Activated CD4-positive, alpha-beta T cell treated with anti-CD3 and anti-CD28 coated beads for 1 hour (primary cell): Measurements from ENCODE around the gene KCNQ2.

ENCODE experiments used
- DNase-seq: peaks from one replicate; pipeline ENCODE4 v3.0.0-alpha.2; 2020

KCNQ2 gene

DNA sequence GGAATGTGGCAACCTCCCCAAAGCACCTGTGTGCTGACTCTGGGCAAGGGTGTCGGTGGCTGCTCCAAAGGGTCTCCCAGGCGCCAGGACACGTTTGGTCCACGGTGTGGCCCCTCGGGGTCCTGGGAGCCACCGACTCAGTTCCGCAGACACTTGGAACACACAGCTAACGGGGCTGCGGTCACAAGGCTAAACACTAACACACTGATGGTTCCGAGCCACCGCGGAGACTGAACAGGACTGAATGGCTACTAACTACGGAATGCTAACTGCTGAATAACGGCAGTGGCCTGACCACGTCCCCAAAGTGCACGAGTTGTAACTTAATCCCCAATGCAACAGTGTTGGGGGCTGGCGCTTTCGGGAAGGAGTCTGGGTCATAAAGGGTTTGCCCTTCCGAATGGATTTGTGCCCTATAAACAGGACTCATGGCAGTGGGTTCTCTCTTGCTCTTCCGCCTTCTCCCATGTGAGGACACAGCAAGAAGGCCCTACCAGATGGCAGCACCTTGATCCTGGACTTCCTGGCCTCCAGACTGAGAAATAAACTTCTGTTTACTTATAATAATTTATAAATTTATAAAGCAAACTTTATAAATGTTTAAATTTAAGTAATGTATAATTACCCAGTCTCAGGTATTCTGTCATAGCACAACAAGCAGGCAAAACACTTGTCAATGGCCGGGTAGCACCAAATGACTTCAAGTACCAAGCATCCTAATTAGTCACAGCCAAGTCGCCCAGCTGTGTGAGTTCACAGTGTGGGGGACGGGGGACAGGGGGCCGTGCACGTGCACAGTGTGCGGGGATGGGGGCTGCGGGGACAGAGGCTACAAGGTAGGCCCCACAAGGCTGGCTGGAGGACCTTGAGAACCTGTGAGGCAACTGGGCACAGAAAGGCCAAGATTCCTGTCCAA, 28.7 kb upstream of the KCNQ2 start:
- DNase-seq, result no peak

DNA sequence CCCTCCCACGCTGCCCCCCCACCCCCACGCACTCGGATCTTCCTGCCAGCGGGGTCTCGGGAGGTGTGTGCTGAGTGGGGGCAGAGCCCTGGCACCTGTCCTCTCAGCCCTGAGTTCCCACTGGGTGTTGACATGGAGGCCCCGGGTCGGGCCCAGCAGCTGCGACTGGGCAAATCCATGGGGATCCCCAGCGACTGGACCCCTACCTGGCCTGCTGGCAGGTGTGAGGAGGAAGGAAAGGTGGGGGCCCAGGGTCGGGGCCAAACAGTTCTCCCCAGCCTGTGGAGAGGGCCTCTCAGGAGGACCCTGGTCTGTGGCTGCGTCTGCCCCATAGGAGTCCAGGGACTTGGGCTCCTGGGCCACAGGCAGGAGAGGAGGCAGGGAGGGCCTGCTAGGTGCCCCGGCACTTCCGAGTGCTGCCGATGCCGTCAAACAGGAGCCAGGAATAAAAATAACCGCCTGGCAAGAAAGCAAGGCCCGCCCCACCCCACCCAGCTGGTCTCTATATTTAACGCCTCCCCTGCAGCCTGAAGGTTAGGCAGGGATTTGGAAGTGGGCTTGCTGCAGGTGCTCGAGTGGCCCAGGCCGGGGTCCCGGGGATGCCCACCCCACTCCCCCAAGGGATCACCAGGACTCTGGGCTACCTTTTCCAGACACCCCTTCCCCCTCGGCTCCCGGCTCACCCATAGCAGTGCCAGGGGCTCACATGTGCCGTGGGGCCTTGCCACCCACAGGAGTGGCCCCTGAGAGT, 27.9 kb upstream of the KCNQ2 start:
- DNase-seq, result no peak

DNA sequence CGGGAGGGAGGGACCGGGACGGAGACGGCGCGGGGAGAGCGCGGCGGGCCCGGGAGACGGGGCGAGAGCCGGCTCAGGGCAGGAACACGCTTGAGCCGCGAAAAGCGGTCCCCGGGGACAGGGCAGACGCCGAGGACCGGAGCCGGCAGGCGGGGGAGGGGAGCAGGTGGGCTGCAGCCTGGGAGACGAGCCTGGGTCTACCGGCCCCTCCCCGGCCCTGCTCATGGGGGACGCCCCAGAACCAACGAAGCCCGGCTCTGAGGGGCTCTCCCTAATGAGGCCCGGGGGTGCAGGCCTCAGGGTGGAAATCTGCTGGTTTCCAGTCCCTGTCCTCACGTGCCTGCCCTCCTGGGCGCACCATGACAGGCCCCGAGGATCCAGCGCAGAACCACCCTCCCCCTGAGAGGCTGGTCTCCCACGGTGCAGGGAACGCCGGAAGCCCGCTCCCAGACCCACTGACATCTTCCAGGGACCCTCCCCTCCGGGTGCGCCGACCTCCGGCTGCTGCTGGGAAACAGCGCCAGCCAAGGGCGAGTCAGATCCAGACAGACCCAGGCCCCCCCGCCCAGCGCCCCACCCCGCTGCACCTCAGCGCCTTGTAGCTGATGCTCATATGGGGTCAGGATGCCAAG, 27.0 kb upstream of the KCNQ2 start:
- no peak for DNase-seq

DNA sequence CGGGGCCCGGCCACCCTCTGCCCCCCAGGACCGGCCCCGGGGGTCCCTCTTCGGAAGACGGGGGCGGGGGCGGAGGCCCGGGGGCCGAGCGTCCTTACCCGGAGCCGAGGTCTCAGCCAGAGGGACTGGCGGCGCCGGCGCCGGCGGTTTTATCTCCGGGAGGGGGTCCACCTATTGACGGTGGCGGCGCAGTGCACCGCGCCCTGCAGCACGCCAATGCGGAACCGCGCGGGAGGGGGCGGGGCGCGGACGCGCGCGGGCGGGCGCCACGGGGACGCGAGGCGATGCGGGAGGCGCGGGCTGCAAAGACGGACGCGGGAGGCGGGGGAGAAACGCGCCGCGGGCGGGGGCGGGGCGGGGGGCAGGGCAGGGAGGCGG, 26.5 kb upstream of the KCNQ2 start, which contains the start of gene EEF1A2:
Gene EEF1A2 (minus strand): TSS at position 124 of the 378 bp plus-strand sequence. CDS start 1,320 bp downstream, outside the sequence.
- peak; percentile 34 for DNase-seq

DNA sequence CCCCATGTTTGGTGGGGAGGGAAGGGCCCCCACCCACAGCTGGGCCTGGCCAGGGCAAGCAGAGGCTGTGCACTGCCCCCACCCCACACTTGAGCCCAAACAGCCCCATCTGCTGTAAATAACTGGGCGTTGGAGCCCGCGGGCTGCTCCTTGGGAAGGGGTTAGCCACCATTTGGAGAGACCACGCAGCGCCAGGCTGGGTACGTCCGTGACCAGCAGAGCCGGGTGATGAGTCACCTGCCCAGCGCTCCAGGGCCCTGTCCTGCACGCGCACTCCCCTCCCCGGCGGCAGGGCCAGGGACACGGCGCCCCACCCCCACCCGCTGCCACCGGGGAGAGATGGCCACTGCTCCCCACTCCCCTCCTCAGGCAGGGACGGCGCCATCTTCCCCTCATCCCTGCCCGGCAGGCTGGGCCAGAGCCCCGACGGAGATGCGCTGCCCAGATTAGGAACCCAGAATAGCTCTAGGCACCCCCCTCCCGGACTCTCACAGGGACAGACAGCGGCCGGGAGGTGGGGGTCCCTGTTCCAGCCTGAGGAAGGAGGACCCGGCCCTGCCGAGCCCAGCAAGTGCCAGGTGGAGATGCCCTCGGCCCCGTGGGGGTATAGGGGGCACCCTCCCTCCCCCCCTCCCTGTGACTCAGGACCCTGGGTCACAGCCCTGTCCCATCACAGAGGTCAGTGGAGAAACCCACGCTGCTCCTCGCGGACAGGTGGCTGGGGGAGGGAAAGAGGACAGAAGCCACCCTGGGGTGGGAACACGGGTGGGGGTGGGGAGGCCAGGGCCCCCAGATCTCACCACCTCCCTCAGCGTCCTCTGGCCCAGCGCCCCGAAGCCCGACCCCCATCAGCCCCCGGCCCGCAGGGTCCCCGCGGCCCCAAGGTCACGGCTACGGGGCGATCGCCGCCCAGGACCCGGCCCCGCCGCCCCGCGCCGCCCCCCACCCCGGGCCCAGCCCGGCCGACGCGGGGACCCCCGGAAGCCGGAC, 25.8 kb upstream of the KCNQ2 start:
- DNase-seq, result no peak

DNA sequence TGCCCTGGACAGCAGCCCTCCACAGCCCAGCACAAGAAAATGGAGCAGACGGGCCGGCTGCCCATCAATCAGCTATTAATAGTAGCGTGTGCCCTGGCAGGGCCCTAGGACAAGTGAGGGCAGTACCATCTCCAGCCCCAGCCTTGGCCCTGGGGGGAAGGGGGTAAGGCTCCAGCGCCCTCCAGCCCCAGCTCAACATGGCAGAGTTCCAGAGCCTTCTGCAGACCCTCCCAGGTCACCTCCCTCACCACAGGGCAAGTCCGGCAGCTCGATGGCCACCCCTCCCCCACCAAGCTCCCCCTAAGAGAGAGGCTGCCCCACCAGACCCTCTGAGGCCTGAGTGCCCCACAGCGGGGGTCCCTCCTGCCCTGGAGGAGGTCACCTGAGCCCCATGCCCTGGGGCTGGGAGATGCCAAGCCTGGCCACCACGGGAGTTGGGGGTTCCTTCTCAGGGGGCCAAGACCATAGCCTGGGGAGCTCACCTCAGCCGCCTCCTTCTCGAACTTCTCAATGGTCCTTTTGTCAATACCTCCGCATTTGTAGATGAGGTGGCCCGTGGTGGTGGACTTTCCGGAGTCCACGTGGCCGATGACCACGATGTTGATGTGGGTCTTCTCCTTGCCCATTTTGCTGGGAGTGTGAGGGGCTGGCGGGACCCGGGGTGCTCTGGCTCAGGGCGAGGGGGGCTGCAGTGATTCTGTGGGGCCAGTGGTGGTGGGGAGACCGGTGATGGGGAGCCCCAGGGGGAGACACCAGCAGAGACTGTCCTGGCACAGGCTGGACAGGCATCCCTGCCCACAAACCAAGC, 24.9 kb upstream of the KCNQ2 start:
- DNase-seq, result no peak

DNA sequence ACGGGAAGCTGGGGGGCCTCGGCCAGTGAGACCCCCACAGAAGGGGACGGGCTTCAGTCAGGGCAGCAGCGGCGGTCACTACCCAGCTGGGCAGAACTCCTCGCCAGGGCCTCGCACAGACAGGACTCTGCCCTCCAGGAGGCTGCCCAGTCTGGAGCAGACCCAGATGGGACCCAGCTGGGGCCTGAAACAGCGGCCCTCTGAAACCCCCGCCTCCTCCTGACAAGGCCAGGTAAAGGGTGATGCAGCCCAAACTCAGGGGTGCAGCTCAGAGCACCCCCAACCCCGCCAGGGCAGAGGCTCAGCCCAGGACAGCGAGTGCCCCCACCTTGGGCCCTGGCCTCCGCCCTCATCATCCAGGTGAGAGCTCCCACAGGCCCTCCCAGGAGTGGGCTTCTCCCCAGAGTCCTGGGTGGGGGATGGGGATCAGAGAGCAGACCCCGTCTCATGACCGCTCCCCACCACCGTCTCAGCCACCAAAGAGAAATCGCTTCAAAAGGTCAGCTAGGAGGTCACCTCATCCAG, 24.2 kb upstream of the KCNQ2 start:
- DNase-seq, result no peak

DNA sequence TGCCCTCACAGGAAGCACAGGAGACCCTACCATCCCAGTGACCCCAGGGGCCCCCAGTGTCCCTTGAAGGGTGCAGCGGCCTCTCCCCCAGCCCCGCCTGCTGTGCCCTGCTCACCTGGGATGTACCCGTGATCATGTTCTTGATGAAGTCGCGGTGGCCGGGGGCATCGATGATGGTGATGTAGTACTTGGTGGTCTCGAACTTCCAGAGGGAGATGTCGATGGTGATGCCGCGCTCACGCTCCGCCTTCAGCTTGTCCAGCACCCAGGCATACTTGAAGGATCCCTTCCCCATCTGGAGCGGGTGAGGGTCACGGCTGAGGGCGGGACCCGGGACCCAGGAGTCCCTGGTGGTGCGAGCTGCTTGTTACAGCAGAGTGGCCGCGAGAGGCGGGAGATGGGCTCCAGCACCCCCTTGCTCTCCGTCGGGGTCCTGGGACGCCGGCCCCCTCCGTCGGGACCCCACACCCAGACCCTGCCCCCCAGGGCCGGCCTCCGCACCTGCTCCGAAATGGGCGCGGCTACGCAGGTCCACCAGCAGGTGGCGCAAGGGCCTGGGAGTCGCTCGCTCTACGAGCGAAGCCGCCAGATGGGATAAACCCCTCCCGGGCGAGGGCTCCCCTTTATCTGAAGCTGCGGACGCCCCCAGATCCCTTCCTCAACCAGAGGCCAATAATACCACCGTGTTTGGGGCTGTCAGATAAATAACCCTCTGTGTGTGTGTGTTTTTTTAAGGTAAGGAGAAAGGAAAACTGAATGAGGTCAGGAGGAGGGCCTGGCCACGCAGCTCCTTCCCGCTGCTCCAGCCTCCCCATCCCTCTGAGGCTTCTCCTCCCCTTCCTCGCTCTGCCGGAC, 23.5 kb upstream of the KCNQ2 start:
- peak; percentile 62 for DNase-seq

DNA sequence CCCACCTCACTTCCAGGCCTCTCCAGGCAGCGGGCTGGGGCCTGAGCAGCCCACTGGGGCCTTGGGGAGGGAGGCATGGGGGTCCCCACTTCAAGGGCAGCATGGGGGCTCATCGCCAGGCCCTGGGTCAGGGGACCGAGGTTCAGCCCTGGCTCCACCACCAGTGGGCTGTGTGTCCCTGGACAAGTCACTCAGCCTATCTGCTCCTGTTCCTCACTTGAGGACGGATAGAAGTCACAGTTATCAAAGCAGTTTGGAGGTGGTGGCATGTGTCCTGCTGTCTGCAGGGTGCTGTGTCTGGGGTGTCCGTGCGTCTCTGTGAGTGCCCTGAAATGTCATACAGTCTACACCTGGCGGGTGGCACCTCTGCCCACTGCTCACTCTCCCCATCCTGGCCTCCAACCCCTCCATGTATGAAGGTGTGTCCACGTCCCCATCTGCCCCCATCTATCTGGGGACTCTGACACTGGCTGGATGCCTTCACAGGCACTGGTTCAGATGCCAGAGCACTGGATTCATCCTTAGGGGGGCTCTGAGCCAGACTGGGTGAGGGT, 22.8 kb upstream of the KCNQ2 start:
- DNase-seq, result no peak

DNA sequence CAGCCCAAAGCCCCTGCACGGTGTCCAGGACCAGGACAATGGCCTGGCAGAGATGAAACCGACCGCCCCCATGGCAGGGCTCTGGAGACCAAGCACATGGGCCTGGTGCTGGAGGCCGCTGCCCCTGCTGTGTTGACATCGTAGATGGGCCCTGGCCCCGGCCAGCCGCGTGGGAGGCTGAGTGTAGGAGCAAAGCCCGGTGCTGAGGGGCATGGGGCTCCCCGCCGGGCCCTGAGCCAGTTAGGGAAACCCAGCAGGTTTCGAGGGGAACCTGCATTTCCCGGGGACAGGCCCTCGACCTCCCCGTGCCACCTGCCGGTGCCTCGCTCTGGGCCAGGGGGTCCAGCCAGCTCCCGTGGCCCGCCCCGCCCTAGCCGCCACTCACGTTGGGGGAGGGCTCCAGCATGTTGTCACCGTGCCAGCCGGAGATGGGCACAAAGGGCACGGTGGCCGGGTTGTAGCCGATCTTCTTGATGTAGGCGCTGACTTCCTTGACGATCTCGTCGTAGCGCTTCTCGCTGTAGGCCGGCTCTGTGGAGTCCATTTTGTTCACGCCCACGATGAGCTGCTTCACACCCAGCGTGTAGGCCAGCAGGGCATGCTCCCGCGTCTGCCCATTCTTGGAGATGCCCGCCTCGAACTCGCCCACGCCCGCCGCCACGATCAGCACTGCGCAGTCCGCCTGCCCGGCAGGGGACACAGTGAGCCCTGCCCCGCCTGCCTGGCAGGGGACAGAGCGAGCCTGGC, 22.1 kb upstream of the KCNQ2 start:
- DNase-seq, result no peak

DNA sequence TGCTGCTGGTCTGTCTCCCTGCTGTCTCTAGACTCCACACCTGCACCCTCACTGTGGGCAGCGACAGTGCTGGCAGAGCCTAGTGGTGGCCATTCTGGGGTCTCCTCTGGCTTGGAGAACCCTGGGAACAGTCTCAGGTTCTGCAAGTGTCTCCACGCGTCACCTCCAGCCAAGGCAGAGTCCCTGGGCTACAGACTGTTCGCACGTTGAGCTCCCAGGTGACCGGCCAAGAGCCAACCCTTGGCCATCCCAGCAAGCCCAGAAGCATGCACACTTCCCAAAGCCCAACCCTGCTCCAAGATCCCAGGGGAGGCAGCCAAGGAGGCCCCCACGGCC, 21.6 kb upstream of the KCNQ2 start:
- DNase-seq, result no peak

DNA sequence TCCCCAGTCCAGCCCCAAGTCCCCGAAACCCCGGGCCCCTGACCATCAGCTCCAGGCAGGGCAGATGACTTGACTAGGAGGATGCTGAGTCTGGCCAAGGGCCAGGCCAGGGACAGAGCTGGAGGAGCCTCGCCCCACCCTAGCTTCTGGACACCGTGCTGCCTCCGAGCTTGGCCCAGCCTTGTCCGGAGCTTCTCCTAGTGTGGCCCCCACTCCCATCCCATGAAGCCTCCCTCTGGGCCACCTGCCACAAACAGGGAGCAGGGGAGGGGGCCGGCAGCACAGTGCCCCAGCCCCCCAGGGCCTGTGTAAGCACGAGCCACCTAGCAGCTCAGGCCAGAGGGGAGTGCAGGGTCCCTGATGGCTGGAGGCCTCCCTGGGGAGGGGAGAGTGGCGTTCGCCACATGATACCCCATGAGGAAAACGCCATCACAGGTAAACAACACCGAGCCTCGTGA, 21.1 kb upstream of the KCNQ2 start:
- no peak for DNase-seq

DNA sequence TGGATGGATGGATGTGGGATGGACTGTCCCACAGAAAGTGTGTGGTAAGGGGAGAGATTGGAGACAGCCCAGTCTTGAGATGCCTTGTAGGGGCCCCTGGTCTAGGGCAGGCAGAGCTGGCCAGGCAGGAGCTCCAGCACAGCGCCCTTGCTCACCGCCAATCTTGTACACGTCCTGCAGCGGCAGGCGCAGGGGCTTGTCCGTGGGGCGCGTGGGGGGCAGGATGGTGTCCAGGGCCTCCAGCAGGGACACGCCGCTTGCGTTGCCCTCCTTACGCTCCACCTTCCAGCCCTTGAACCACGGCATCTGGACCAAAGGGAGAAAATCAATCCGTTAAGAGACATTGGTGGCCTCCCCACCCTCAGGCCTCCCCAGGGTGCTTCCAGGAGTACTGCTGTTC, 20.5 kb upstream of the KCNQ2 start:
- DNase-seq, result no peak

DNA sequence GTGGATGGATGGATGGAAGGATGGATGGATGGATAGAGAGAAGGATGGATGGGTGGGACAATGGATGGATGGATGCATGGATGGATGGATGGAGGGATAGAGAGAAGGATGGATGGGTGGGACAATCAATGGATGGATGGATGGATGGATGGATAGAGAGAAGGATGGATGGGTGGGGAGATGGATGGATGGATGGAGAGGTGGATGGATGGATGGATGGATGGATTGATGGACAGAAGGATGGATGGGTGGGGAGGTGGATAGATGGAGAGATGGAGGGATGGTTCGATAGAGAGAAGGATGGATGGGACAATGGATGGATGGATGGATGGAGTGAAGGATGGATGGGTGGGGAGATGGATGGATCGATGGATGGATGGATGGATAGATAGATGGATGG, 20.1 kb upstream of the KCNQ2 start:
- no peak for DNase-seq

DNA sequence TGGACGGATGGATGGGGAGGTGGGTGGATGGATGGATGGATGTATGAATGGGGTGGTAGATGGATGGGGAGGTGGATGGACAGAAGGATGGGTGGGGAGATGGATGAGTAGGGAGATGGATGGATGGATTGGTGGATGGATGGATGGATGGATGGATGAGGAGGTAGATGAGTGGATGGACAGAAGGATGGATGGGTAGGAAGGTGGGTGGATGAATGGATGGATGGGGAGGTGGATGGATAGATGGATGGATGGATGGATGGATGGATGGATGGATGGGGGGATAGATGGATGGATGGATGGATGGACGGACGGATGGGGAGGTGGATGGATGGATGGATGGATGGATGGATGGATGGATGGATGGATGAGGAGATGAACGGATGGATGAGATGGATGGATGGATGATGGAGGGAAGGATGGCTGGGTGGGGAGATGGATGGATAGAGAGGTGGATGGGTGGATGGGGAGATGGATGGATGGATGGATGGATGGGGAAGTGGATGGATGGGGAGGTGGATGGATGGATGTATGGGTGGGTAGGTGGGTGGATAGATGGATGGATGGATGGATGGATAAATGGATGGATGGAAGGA, 19.3 kb upstream of the KCNQ2 start:
- DNase-seq, result no peak

DNA sequence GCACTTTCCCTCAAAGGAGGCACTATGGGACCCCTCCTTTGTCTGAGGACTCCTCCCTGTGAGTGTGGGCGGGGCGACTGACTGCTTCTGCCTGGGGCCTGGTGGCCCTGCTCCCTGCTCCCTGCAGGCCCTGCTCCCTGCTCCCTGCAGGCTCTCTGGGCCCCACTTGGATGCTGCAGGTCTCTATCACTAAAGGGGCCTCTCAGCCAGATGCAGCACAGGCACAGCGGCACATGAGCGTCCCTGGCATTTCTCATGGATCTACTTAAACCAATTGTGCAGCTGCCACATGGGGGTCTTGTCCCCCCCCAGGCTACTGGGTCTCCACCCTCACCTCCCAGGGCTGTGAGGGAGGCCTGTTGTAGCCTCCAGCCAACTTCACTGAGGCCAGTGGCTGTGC, 18.6 kb upstream of the KCNQ2 start:
- no peak for DNase-seq

DNA sequence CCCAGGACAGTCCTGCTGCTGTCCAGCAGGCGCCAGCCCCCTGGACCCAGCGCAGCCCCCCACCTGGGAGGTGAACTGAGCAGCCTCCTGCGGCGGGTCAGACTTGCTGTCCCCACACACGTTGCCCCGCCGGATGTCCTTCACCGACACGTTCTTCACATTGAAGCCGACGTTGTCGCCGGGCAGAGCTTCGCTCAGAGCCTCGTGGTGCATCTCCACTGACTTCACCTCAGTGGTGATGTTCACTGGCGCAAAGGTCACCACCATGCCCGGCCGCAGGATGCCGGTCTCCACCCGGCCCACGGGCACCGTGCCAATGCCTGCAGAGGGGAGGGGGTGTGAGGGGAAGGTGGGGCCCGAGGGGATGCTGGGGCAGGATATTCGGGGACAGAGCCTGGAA, 18.0 kb upstream of the KCNQ2 start:
- DNase-seq, result no peak

DNA sequence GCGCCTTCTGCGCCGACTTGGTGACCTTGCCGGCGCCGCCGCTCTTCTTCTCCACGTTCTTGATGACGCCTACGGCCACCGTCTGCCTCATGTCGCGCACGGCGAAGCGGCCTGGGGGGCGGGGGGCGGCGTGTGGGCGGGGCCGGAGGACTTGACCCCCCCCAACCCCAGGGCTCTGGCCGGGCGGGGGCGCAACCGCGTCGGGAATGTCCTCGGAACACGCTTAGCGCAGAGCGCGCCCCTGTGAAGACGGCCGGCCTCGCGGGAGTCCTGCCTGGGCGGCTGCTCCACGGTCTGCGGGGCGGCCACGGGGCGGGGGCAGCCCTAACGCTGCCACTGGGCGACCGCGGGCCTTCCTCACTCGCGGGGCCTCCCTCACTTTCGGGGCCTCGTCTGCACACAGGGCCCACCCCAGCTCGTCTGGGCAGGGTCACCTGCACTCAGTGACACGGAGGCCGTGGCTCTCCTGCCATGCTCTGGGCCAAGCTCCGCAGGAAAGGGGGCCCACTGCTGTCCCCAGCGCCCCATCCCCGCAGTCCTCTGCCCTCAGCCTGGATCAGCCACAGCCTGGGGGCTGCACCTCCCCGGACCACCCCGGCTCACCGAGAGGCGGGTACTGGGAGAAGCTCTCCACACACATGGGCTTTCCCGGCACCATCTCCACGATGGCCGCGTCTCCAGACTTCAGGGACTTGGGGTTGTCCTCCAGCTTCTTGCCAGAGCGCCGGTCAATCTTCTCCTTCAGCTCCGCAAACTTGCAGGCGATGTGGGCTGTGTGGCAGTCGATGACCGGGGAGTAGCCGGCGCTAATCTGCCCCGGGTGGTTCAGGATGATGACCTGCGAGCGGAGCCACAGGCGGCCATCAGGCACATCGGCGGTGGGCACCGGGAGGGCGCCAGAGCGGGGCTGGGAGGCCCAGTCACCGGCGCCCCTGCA, 16.1 kb upstream of the KCNQ2 start:
- no peak for DNase-seq
